CD4-positive, CD25-positive, alpha-beta regulatory T cell (primary cell): ENCODE measurements around the gene MLX. TPM values are rescaled to one million over a fixed set of nuclear protein-coding genes. Genes with fewer than 3 reads are reported as not detected.
A peak's percentile ranks its signal among the peaks of the same experiment; 100 is the strongest.

Experiments
- ATAC-seq, 2 donors: fragments of 150-1000 bp; cut with Tn5 transposase; one replicate each; pipeline ENCODE4 v1.10.0; 2021; ENCODE audit warnings: low read depth in 2 of 2, moderate number of reproducible peaks in 2 of 2, moderate library complexity in 1 of 2
- DNase-seq, 3 donors: peaks; one replicate each; pipeline versions ENCODE4 v3.0.0 to v3.0.0-alpha.2; 2012 to 2022; ENCODE audit warnings: mixed read lengths in 1 of 3
- H3K27ac ChIP-seq: one replicate; pipeline ENCODE4 v1.7.0; 2013; ENCODE audit warnings: mild to moderate bottlenecking, low read length; ENCODE audit not compliant: insufficient read depth, poor library complexity, severe bottlenecking
- H3K27me3 ChIP-seq: one replicate; pipeline ENCODE4 v1.7.0; 2013; ENCODE audit warnings: low read length; ENCODE audit not compliant: control insufficient read depth, insufficient read depth
- H3K36me3 ChIP-seq: one replicate; pipeline ENCODE4 v1.7.0; 2013; ENCODE audit warnings: mild to moderate bottlenecking, low read length, moderate library complexity; ENCODE audit not compliant: control insufficient read depth, insufficient read depth
- H3K4me1 ChIP-seq: 2 replicates; pipeline ENCODE4 v1.7.0; 2013; ENCODE audit warnings: mild to moderate bottlenecking, low read length; ENCODE audit not compliant: insufficient read depth, control insufficient read depth, poor library complexity, severe bottlenecking
- H3K4me3 ChIP-seq: one replicate; pipeline ENCODE4 v1.7.0; 2013; ENCODE audit warnings: low read depth, mild to moderate bottlenecking, low read length, moderate library complexity
- H3K9me3 ChIP-seq, 2 experiments: 1 replicate in 1 of 2; 2 replicates in 1 of 2; pipeline ENCODE4 v1.7.0; 2013; ENCODE audit warnings: low read length in 2 of 2, mild to moderate bottlenecking in 1 of 2, moderate library complexity in 1 of 2; ENCODE audit not compliant: control insufficient read depth in 2 of 2
- H3K27ac Mint-ChIP-seq, 3 donors: one replicate each; pipeline ENCODE4 v1.8.0; 2020 to 2022; ENCODE audit warnings: mild to moderate bottlenecking in 3 of 3, mixed read lengths in 3 of 3, moderate library complexity in 2 of 3
- H3K27me3 Mint-ChIP-seq: one replicate; pipeline ENCODE4 v1.8.0; 2022; ENCODE audit warnings: mild to moderate bottlenecking, mixed read lengths
- H3K36me3 Mint-ChIP-seq: one replicate; pipeline ENCODE4 v1.8.0; 2020; ENCODE audit warnings: mixed read lengths
- H3K4me1 Mint-ChIP-seq, 4 donors: one replicate each; pipeline ENCODE4 v1.8.0; 2020 to 2022; ENCODE audit warnings: mixed read lengths in 4 of 4, mild to moderate bottlenecking in 1 of 4
- H3K4me3 Mint-ChIP-seq, 4 donors: one replicate each; pipeline ENCODE4 v1.8.0; 2020 to 2022; ENCODE audit warnings: mild to moderate bottlenecking in 4 of 4, mixed read lengths in 4 of 4, moderate library complexity in 3 of 4
- H3K9me3 Mint-ChIP-seq, 7 donors: one replicate each; pipeline ENCODE4 v1.8.0; 2020 to 2022; ENCODE audit warnings: mixed read lengths in 7 of 7, mild to moderate bottlenecking in 3 of 7, moderate library complexity in 2 of 7
- polyA plus RNA-seq, 4 donors: library from polyadenylated mRNA; unstranded; fragments of 300-500 nt; fragmentation: Illumina TruSeq; gene quantifications; one replicate each; pipeline ENCODE4 v1.2.3, GENCODE V29; 2021
- total RNA-seq: library from RNA; stranded (reverse); gene quantifications from one replicate; pipeline ENCODE4 v1.2.3, GENCODE V29; 2022

The MLX gene
- total and polyA plus RNA-seq, 5 donors from 2014 or later: 40.8 to 55.4 (median 44.7) TPM

DNA sequence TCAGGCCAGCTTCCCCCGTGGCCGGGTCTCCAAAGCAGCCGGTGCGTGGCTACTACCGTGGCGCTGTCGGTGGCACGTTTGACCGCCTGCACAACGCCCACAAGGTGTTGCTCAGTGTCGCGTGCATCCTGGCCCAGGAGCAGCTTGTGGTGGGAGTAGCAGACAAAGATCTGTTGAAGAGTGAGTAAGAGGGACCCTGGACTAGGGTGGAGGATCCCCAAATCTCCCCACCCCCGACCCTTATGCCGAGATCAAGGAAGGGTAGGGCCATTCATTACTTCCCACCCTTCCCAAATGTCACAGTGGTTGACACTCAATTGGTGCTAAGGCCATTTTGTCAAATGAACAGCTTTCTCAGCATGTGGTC lies 3.8 kb upstream of the MLX start:
- Mint-ChIP-seq H3K9me3 (peaks cover 0 to 2% (median 0%) of the 10 kb centered on the region in 7 donors), H3K4me1 (peaks cover 4 to 52% (median 22%) of the 10 kb centered on the region in 4 donors), H3K36me3 (no peaks in the 10 kb centered on the region), H3K4me3 (peak overlapping the region; percentile 89 to 95 (median 93)), H3K27ac (peak overlapping the region in 2 of 3 donors; percentile 91 to 97), H3K27me3 (no peaks in the 10 kb centered on the region)
- no peaks in the 10 kb centered on the region for H3K27me3 ChIP-seq
- ATAC-seq (no peak), DNase-seq (no peak)
- peak overlapping the region; percentile 90 for H3K4me3 ChIP-seq
- peaks cover 45% of the 10 kb centered on the region for H3K4me1 ChIP-seq
- peaks cover 14% of the 10 kb centered on the region for H3K36me3 ChIP-seq
- H3K27ac ChIP-seq: no peak overlapping the region
- no peaks in the 10 kb centered on the region for H3K9me3 ChIP-seq

- Mint-ChIP-seq H3K27me3 (no peaks in the 10 kb centered on the region), H3K36me3 (no peaks in the 10 kb centered on the region), H3K9me3 (peaks cover 0 to 2% (median 0%) of the 10 kb centered on the region in 7 donors), H3K4me3 (peak overlapping the region; percentile 83 to 93 (median 91)), H3K4me1 (peaks cover 4 to 55% (median 24%) of the 10 kb centered on the region in 4 donors), H3K27ac (peak overlapping the region in 1 of 3 donors; percentile 91)
- Histone ChIP-seq H3K27ac (no peak overlapping the region), H3K4me3 (peak overlapping the region; percentile 35), H3K9me3 (no peaks in the 10 kb centered on the region), H3K4me1 (peaks cover 49% of the 10 kb centered on the region), H3K27me3 (no peaks in the 10 kb centered on the region), H3K36me3 (peaks cover 17% of the 10 kb centered on the region)
- DNase-seq: no peak
- no peak for ATAC-seq
These were observed 3.4 kb upstream of the MLX start for GRCh38 chr17:42563543-42563942.

DNA sequence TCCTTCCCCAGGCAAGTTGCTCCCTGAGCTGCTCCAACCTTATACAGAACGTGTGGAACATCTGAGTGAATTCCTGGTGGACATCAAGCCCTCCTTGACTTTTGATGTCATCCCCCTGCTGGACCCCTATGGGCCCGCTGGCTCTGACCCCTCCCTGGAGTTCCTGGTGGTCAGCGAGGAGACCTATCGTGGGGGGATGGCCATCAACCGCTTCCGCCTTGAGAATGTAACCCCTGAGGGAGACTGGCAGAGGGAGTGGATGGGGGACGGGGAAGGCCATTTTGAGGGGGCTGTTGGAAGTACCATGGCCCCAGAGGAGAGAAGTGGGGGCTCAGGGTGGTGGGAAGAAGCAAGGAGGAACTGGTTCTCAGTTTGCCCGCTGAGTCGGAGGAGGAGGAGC lies 3.0 kb upstream of the MLX start:
- Mint-ChIP-seq H3K4me1 (peaks cover 4 to 59% (median 28%) of the 10 kb centered on the region in 4 donors), H3K4me3 (peak overlapping the region; percentile 83 to 93 (median 91))
- H3K36me3 ChIP-seq: peaks cover 21% of the 10 kb centered on the region

DNA sequence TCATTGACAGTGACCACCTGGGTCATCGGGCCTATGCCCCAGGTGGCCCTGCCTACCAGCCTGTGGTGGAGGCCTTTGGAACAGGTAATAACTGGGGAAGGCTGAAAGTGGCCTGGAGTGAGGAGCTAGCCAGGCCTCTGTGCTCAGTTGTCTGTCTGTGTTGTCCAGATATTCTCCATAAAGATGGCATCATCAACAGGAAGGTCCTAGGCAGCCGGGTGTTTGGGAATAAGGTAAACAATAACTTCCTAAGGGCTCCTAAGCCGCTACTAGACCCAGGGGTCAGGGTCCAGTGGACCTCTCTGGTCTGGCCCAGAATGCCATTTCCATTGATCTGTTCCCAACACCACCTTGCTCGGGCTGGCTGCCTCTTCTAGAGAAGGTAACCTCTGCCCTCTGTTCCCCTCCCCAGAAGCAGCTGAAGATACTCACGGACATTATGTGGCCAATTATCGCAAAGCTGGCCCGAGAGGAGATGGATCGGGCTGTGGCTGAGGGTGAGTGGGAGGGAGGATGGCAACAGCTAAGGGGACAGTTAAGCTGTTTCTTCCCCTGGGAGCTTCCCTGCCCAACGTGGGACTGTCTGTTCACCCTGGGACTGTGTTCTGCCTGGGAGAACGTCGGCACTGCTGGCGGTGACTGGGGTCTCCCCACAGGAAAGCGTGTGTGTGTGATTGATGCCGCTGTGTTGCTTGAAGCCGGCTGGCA lies 1.9 kb upstream of the MLX start:
- H3K4me1 Mint-ChIP-seq: peaks cover 4 to 70% (median 33%) of the 10 kb centered on the region in 4 donors
- no peaks in the 10 kb centered on the region for H3K27me3 ChIP-seq
- peaks cover 31% of the 10 kb centered on the region for H3K36me3 ChIP-seq
- H3K27ac ChIP-seq: no peak overlapping the region
- H3K4me3 ChIP-seq: no peak overlapping the region
- H3K4me1 ChIP-seq: peaks cover 56% of the 10 kb centered on the region
- DNase-seq (no peak), ATAC-seq (no peak)
- H3K36me3 Mint-ChIP-seq: peaks cover 9% of the 10 kb centered on the region
- peaks cover 0 to 2% (median 0%) of the 10 kb centered on the region in 7 donors for H3K9me3 Mint-ChIP-seq
- H3K27ac Mint-ChIP-seq: peak overlapping the region in 1 of 3 donors; percentile 38
- no peaks in the 10 kb centered on the region for H3K9me3 ChIP-seq
- no peaks in the 10 kb centered on the region for H3K27me3 Mint-ChIP-seq
- peak overlapping the region; percentile 29 to 96 (median 53) for H3K4me3 Mint-ChIP-seq

More for the DNA sequence above, 3.0 kb upstream of the MLX start:
- Histone ChIP-seq H3K27me3 (no peaks in the 10 kb centered on the region), H3K9me3 (no peaks in the 10 kb centered on the region), H3K4me1 (peaks cover 53% of the 10 kb centered on the region), H3K27ac (no peak overlapping the region), H3K4me3 (no peak overlapping the region)
- Mint-ChIP-seq H3K9me3 (peaks cover 0 to 2% (median 0%) of the 10 kb centered on the region in 7 donors), H3K27ac (peak overlapping the region in 1 of 3 donors; percentile 91), H3K27me3 (no peaks in the 10 kb centered on the region), H3K36me3 (no peaks in the 10 kb centered on the region)
- ATAC-seq: no peak
- DNase-seq: no peak

- no peak for DNase-seq
- H3K27ac Mint-ChIP-seq: peak overlapping the region; percentile 14 to 98 (median 94)
- Histone ChIP-seq H3K36me3 (peaks cover 38% of the 10 kb centered on the region), H3K4me3 (peak overlapping the region; percentile 7), H3K9me3 (no peaks in the 10 kb centered on the region), H3K4me1 (peaks cover 56% of the 10 kb centered on the region), H3K27me3 (no peaks in the 10 kb centered on the region), H3K27ac (peak overlapping the region; percentile 89)
- ATAC-seq: no peak
- peaks cover 1 to 70% (median 33%) of the 10 kb centered on the region in 4 donors for H3K4me1 Mint-ChIP-seq
- H3K36me3 Mint-ChIP-seq: peaks cover 9% of the 10 kb centered on the region
- no peaks in the 10 kb centered on the region for H3K27me3 Mint-ChIP-seq
- peaks cover 0 to 2% (median 0%) of the 10 kb centered on the region in 7 donors for H3K9me3 Mint-ChIP-seq
- peak overlapping the region; percentile 95 to 97 (median 96) for H3K4me3 Mint-ChIP-seq
These were observed 1.2 kb upstream of the MLX start for GRCh38 chr17:42565523-42566214.

GRCh38 chr17:42566215-42566882 lies 551 bp upstream of the MLX start:
- Mint-ChIP-seq H3K4me3 (peak overlapping the region; percentile 95 to 97 (median 96)), H3K27me3 (no peaks in the 10 kb centered on the region), H3K27ac (peak overlapping the region; percentile 94 to 99 (median 98)), H3K4me1 (peaks cover 0 to 71% (median 35%) of the 10 kb centered on the region in 4 donors), H3K9me3 (peaks cover 0 to 2% (median 0%) of the 10 kb centered on the region in 7 donors), H3K36me3 (peaks cover 16% of the 10 kb centered on the region)
- peaks cover 56% of the 10 kb centered on the region for H3K4me1 ChIP-seq
- DNase-seq: no peak
- no peak for ATAC-seq
- H3K36me3 ChIP-seq: peaks cover 44% of the 10 kb centered on the region
- peak overlapping the region; percentile 7 for H3K4me3 ChIP-seq
- H3K27ac ChIP-seq: peak overlapping the region; percentile 89
- no peaks in the 10 kb centered on the region for H3K9me3 ChIP-seq
- H3K27me3 ChIP-seq: no peaks in the 10 kb centered on the region

DNA sequence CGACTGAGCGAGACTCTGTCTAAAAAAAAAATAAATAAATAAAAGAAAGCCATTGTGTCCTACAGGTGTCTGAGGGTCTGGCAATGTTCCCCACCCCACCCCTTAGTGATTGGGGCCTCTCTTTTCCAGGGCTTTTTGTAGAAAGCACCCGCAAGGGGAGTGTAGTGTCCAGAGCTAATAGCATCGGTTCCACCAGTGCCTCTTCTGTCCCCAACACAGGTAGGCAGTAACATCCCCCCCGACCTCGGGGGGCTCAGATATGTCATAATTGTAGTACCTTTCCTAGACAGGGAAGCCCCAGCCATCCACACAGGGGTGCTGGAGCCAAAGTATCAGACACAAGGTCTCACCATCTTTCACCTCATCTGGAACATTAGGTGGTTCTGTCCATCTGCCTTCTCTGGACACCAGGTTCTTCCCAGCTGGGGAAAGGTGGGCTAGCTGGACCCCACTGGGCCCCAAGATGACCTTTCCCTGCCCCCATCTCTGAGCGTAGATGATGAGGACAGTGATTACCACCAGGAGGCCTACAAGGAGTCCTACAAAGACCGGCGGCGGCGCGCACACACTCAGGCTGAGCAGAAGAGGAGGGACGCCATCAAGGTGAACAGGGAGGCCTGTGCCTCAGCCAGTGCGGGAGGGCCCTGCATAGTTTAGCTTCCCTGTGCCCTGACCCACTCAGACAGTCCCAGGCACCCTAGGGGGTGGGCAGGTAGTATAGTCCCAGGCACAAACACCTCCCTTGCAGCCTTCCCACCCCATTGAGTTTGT lies 1.6 kb downstream of the MLX start:
- Mint-ChIP-seq H3K27me3 (no peaks in the 10 kb centered on the region), H3K4me1 (peaks cover 4 to 54% (median 26%) of the 10 kb centered on the region in 4 donors), H3K36me3 (peaks cover 25% of the 10 kb centered on the region), H3K9me3 (peaks cover 0 to 2% (median 0%) of the 10 kb centered on the region in 7 donors), H3K4me3 (peak overlapping the region in 3 of 4 donors; percentile 83 to 97 (median 95)), H3K27ac (peak overlapping the region; percentile 65 to 94 (median 75))
- no peak overlapping the region for H3K27ac ChIP-seq
- ATAC-seq: no peak
- no peaks in the 10 kb centered on the region for H3K9me3 ChIP-seq
- peaks cover 37% of the 10 kb centered on the region for H3K4me1 ChIP-seq
- no peak overlapping the region for H3K4me3 ChIP-seq
- DNase-seq: no peak
- peaks cover 66% of the 10 kb centered on the region for H3K36me3 ChIP-seq
- no peaks in the 10 kb centered on the region for H3K27me3 ChIP-seq
